Measurements from ENCODE around the gene DPEP2NB.
"Not testable (repeated sequence)": the region's sequence is repeated elsewhere in the genome, so short reads cannot be mapped to it uniquely, and the experiment has no call there.

The DPEP2NB gene, protein sequence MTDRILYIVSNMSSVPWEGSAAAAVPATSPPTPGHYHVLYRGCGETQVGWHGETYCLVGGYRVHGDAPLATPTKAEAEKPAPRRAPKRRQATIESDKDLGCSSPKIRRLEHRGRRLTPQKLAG

GRCh38 chr16:68015681-68016080, at the start of gene DPEP2NB:
Gene DPEP2NB, minus strand, starts transcription at chr16:68015911. Its CDS starts 141 bp downstream, at chr16:68015770.
- DNase-seq, result no peak

- DNase-seq, result peak; percentile 40
Observed at GRCh38 chr16:68064791-68065365, 49.2 kb upstream of the DPEP2NB start.

DNA sequence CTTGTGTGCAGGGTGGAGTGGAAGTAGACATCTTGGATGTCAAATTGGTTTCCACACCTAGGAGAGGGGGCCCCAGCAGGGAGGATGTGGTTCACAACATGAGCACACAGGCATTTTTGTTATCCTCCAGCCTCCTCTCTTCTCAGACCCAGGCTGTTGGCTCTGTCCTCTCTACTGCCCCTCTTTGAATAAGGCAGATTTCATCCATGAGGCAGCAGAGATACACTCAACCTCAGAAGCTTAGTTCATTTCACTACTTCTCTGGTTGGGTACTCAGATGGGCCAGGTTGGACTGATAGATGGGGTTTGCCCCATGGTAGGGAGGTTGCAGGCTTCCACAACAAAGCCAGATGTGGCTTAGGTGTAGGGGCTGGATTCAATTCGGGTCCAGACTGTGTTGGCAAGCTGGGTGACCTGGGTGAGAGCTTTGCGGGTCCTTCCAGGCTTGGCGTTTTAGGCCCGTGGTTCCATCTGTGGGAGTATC, 47.2 kb upstream of the DPEP2NB start:
- peak; percentile 53 for DNase-seq

- no peak for DNase-seq
Observed at GRCh38 chr16:68061396-68061795, 45.7 kb upstream of the DPEP2NB start.

- no peak for DNase-seq
Observed at GRCh38 chr16:68059804-68060203, 44.1 kb upstream of the DPEP2NB start.

DNA sequence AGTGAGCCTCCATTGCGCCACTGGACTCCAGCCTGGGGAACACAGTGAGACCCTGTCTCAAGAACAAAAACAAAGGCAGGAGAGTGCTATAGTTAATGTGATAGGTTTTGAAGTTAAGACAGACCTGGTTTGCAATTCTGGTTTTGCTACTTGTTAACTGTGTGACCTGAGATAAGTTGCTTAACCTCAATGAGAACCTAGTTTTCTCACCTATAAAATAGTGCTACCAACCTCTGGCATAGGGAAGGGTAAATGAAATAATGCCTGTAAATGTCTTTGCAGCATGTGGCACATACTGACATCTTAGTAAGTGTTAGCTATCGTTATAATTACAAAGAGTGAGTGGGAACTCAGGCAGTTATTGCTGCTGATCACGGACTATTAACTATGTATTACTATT, 39.7 kb upstream of the DPEP2NB start:
- no peak for DNase-seq

- no peak for DNase-seq
Observed at GRCh38 chr16:68049449-68049848, 33.7 kb upstream of the DPEP2NB start.

- no peak for DNase-seq
Observed at GRCh38 chr16:68047987-68048386, 32.3 kb upstream of the DPEP2NB start.

DNA sequence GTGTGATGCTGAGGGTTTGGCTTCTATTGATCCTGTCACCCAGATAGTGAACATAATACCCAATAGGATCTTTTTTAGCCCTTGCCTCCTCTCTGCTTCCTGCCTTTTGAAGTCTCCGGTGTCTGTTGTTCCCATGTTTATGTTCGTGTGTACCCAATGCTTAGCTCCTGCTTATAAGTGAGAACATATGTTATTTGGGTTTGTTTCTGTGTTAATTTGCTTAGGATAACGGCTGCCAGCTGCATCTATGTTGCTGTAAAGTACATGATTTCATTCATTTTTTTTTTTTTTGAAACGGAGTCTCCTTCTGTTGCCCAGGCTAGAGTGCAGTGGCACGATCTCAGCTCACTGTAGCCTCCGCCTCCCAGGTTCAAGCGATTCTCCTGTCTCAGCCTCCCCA, 30.4 kb upstream of the DPEP2NB start:
- DNase-seq, result no peak

DNA sequence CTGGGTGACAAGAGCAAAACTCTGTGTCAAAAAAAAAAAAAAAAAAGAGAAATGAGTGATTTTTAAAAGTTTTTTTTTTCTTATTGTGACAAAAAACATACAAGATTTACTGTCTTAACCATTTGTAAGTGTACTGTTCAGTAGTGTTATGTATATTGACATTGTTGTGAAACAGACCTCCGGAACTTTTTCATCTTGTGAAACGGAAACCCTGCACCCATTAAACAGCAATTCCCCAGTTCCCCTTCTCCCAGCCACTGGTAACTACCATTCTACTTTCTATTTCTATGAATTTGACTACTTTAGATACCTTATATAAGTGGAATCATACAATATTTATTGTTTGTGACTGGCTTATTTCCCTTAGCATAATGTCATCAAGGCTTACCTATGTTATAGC, 26.1 kb upstream of the DPEP2NB start:
- no peak for DNase-seq

DNA sequence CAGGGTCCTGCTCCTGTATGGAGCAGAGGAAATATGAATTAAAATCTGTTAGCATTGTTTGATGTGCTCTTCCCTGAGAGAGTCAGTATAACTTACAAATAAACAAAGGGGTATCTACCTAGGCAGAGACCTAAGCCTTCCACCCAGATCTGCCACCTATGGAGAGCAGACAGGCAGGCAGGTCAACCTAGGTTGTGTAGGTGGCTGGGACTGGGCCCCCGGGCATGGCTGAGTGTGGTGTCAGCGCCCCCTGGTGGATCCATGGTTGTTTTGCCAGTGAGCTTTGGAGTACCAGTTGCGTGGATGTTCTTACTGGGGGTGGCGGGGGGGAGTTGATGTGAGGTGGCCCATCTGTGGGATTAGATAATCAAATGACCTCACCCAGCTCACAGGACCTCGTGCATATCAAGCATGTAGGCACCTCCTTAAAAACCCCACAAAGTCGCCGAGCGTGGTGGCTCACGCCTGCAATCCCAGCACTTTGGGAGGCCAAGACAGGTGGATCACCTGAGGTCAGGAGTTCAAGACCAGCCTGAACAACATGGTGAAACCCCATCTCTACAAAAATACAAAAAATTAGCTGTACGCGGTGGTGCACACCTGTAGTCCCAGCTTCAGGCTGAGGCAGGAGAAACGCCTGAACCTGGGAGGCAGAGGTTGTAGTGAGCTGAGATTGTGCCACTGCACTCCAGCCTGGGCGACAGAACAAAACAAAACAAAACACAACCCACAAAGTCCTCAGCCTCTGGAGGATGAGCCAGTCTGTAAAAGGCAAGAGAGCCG, 25.0 kb upstream of the DPEP2NB start:
- peak; percentile 68 for DNase-seq

DNA sequence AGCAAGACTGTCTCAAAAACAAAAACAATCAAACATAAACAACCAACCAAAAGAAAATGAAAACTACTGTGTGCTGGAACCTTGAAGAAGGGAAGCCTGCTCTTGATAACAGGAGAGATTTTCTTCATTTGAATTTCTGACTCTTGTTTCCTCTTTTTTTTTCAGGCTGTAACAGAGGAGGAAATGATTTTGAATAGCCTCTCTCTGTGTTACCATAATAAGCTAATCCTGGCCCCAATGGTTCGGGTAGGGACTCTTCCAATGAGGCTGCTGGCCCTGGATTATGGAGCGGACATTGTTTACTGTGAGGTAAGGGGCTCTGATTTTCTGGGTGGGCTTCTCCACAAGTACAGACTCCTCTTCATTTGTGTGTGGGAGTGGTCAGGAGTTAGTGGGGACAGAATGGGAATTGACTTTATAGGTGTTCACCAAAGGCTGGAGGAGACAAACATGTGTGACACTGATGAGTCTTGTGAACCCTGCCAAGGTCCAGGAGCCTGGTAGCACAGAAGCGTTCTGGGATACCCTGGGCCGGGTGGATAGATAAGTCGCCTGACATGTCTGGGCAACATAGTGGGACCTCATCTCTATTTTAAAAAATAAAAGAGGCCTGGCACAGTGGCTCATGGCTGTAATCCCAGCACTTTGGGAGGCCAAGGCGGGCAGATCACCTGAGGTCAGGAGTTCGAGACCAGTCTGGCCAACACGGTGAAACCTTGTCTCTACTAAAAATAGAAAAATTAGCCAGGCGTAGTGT, 22.3 kb upstream of the DPEP2NB start:
- no peak for DNase-seq

- DNase-seq, result no peak
Observed at GRCh38 chr16:68035227-68035626, 19.5 kb upstream of the DPEP2NB start.

GRCh38 chr16:68033101-68033500, 17.4 kb upstream of the DPEP2NB start:
- no peak for DNase-seq

GRCh38 chr16:68031951-68032350, 16.2 kb upstream of the DPEP2NB start:
- DNase-seq, result peak; percentile 13

DNA sequence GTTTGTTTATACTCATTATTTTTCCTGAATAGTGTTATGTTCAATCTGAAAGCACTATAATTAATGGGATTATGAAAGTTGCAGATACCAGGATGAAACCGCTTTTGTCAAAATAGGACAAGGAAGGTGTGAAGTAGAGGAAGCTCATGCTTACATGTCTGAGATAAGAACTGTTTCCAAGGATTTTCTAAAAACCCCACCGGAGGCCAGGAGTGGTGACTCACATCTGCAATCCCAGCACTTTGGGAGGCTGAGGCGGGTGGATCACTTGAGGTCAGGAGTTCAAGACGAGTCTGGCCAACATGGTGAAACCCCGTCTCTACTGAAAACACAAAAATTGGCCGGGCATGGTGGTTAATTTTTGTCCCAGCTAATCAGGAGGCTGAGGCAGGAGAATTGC, 14.4 kb upstream of the DPEP2NB start:
- DNase-seq, result not testable (repeated sequence)

- DNase-seq, result no peak
Observed at GRCh38 chr16:68028996-68029395, 13.3 kb upstream of the DPEP2NB start.

- peak; percentile 68 for DNase-seq
Observed at GRCh38 chr16:68022728-68023537, 7.2 kb upstream of the DPEP2NB start, which contains the start of the genes DDX28 and DUS2. Gene DDX28, minus strand, starts transcription at chr16:68023232. Its CDS starts 30 bp downstream, at chr16:68023202. Gene DUS2, plus strand, starts transcription at chr16:68023284. Its CDS starts 14,740 bp downstream, at chr16:68038024.

- DNase-seq, result no peak
Observed at GRCh38 chr16:68022278-68022727, 6.6 kb upstream of the DPEP2NB start.

GRCh38 chr16:68021490-68021889, 5.8 kb upstream of the DPEP2NB start:
- no peak for DNase-seq

- no peak for DNase-seq
Observed at GRCh38 chr16:68019167-68019680, 3.5 kb upstream of the DPEP2NB start.

DNA sequence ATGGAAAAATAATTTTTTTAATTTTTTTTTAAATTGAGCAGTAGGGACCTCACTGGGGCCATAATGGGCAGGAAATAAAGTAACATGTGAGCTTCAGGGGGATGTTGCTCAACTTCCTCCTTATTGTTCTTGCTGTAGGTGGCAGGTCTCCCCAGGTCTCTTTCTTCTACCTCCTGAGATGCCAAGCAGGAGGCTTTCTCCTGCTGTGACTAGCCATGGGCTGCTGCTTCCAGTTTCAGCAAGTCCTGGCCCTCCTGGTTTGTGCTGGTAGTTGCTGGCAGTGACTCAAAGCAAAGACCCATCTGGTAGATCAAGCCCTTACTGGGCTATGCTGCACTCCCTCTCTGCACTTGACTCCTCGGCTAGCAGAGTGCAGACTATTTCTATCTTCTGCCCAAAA, 2.3 kb downstream of the DPEP2NB start:
- DNase-seq, result peak; percentile 19

Data from NK-92 treated with Interleukin-12 subunit alpha and Interleukin-12 subunit beta, amount 100 ng/mL, for 24 hours (cell line).